GM12891 (cell line): ENCODE results near the gene DPH2.

Source experiments
- POLR2A ChIP-seq: IDR thresholded peaks from 2 replicates; pipeline ENCODE4 v1.6.1; 2011; ENCODE audit warnings: low read depth, low read length, control low read depth
- POLR2AphosphoS5 ChIP-seq: IDR thresholded peaks from 2 replicates; pipeline ENCODE4 v1.6.1; 2011; ENCODE audit warnings: low read depth, low read length, control low read depth
- TAF1 ChIP-seq: IDR thresholded peaks from 2 replicates; pipeline ENCODE4 v1.6.1; 2011; ENCODE audit warnings: low read depth, low read length, control low read depth

- TF ChIP-seq POLR2A (no peak), TAF1 (no peak), POLR2AphosphoS5 (no peak)
These were observed 26.9 kb downstream of the DPH2 start for GRCh38 chr1:43996733-43997115.
